Small intestine (tissue), 7 donors: ENCODE data around the gene MPDZ. TPM values are rescaled to one million over a fixed set of nuclear protein-coding genes. Genes with fewer than 3 reads are reported as not detected.
"Not testable (repeated sequence)": the region's sequence is repeated elsewhere in the genome, so short reads cannot be mapped to it uniquely, and the experiment has no call there.

Experiments used
- DNase-seq, 2 donors: peaks; one replicate each; pipeline versions ENCODE4 v3.0.0 to v3.0.0-alpha.2; 2013
- FAIRE-seq: peaks from 2 replicates; lab custom pipeline; 2012; peaks lifted over from hg19 to GRCh38; lab: Jason Lieb, UNC
- H3K27ac ChIP-seq, 3 donors: one replicate each; pipeline ENCODE4 v1.5.1; 2013; ENCODE audit warnings: low read length in 2 of 3, mild to moderate bottlenecking in 2 of 3, control low read depth in 1 of 3, inconsistent platforms in 1 of 3, low read depth in 1 of 3, moderate library complexity in 1 of 3
- H3K27me3 ChIP-seq, 3 donors: one replicate each; pipeline ENCODE4 v1.6.1; 2013; ENCODE audit warnings: low read length in 3 of 3, inconsistent platforms in 1 of 3; ENCODE audit not compliant: control insufficient read depth in 3 of 3, insufficient read depth in 3 of 3
- H3K36me3 ChIP-seq, 3 donors: one replicate each; pipeline ENCODE4 v1.6.1; 2013; ENCODE audit warnings: low read length in 3 of 3, inconsistent platforms in 1 of 3, low read depth in 1 of 3, mild to moderate bottlenecking in 1 of 3, moderate library complexity in 1 of 3; ENCODE audit not compliant: control insufficient read depth in 3 of 3, insufficient read depth in 2 of 3
- H3K4me1 ChIP-seq, 3 donors: one replicate each; pipeline ENCODE4 v1.6.1; 2013; ENCODE audit warnings: low read length in 2 of 3, inconsistent platforms in 1 of 3, low read depth in 1 of 3, mild to moderate bottlenecking in 1 of 3, moderate library complexity in 1 of 3; ENCODE audit not compliant: control insufficient read depth in 3 of 3, insufficient read depth in 2 of 3
- H3K4me3 ChIP-seq, 3 donors: one replicate each; pipeline ENCODE4 v1.5.1; 2013; ENCODE audit warnings: low read length in 3 of 3, control low read depth in 1 of 3, inconsistent platforms in 1 of 3, low read depth in 1 of 3, mild to moderate bottlenecking in 1 of 3, moderate library complexity in 1 of 3
- H3K9me3 ChIP-seq, 2 donors: one replicate each; pipeline ENCODE4 v1.6.1; 2013; ENCODE audit warnings: low read depth in 1 of 2, low read length in 1 of 2; ENCODE audit not compliant: control insufficient read depth in 2 of 2, insufficient read depth in 1 of 2
- WGBS, 3 donors: extraction: QIAGEN DNeasy Blood & Tissue Kit; methylation state at CpG; one replicate each; pipeline ENCODE4 v1.1.7; 2013; 5-methylcytosine and 5-hydroxymethylcytosine counted together
- polyA plus RNA-seq, 4 donors: library from polyadenylated mRNA; stranded (reverse) in 3 of 4; unstranded in 1 of 4; fragments of 200-250 nt in 3 of 4; fragments of 120-200 nt in 1 of 4; gene quantifications; one replicate each; pipeline versions ENCODE4 v1.2.1 to v1.2.3, GENCODE V29; 2013
- donor health status: healthy with polysubstance abuse.
- donor health status: control.
- donor health status: control.
- donor health status: Bipolar disorder and iron deficiency.
- donor health status: healthy.

Gene MPDZ
- polyA plus RNA-seq, 4 donors = 0.67 to 27.4 (median 5.9) TPM

GRCh38 chr9:13252852-13253251 lies 26.6 kb downstream of the MPDZ start:
- no peaks in the 10 kb centered on the region for H3K27me3 ChIP-seq
- H3K36me3 ChIP-seq = no peaks in the 10 kb centered on the region
- no peak overlapping the region for H3K4me3 ChIP-seq
- no peak for FAIRE-seq
- no peaks in the 10 kb centered on the region for H3K4me1 ChIP-seq
- no peak overlapping the region for H3K27ac ChIP-seq
- DNase-seq = no peak
- WGBS, 3 donors = 47 to 56% (median 52%) methylated on average over 4 of the region's 4 CpGs
- no peaks in the 10 kb centered on the region for H3K9me3 ChIP-seq

DNA sequence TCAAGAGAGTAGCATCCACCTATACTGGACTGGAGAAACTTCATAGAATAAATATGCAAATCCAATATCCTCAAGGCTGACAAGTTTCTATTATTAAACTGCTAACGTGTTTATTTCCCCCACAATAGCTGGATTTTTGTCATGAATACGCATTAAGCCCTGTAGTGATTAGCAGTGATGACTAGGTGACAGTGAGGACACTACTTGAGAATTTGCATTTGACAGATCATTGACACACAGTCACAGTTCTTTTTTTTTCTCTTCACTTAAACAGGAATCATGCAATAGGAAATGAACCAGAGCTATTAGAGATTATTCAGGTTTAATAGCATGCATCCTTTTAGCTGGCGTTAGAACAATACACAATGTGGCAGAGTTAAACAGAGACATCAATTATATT lies 35.3 kb downstream of the MPDZ start:
- Histone ChIP-seq H3K4me1 (no peaks in the 10 kb centered on the region), H3K27me3 (no peaks in the 10 kb centered on the region), H3K9me3 (no peaks in the 10 kb centered on the region), H3K27ac (no peak overlapping the region), H3K4me3 (no peak overlapping the region), H3K36me3 (no peaks in the 10 kb centered on the region)
- DNase-seq (no peak), FAIRE-seq (no peak)
- 73 to 83% (median 79%) methylated on average over 3 of the region's 3 CpGs for WGBS, 3 donors

DNA sequence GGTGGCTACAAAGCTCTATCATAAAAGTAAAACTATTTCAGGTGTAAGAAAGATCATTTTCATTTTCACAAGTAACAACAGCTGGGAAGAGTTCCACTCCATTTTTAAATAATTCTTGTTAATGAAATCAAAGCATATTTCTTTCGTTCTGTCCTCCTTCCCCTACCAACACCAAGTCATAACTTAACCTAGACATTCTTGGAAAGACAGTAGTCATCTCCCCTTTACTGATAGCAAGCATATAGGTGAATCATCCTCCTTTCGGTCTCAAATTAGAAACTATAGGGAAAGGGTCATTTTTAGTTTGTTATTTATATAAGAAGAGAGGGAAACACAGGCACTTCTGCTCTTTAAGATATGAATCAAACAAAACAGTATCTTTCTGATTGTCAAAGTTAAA lies 38.2 kb downstream of the MPDZ start:
- Histone ChIP-seq H3K27ac (no peak overlapping the region), H3K27me3 (no peaks in the 10 kb centered on the region), H3K9me3 (no peaks in the 10 kb centered on the region), H3K4me1 (no peaks in the 10 kb centered on the region), H3K36me3 (peaks cover 0 to 3% (median 0%) of the 10 kb centered on the region in 3 donors), H3K4me3 (no peak overlapping the region)
- no peak for DNase-seq
- FAIRE-seq = no peak
- WGBS, 3 donors = 81 to 90% (median 82%) methylated on average over 2 of the region's 2 CpGs

DNA sequence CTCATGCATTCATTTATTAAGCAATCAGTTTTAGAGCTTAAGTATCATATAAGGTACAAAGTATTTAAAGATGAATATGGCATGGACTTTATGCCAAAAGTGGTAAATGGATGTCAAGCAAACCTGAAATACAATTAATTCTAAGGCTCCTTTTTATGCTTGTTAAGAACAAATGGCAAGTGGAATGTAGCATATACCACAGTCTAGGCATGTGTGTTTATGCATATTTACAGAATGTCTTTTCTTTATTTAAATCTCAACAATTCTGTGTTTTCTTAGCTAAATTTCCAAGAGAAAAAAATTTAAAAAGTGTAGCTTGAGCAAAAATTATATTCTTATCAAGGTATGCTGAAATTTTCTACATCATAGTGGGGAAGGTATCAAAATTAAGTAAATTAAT lies 39.8 kb downstream of the MPDZ start:
- DNase-seq (no peak), FAIRE-seq (no peak)
- Histone ChIP-seq H3K27ac (no peak overlapping the region), H3K4me1 (no peaks in the 10 kb centered on the region), H3K36me3 (peaks cover 0 to 3% (median 0%) of the 10 kb centered on the region in 3 donors), H3K9me3 (no peaks in the 10 kb centered on the region), H3K27me3 (no peaks in the 10 kb centered on the region), H3K4me3 (no peak overlapping the region)

GRCh38 chr9:13239208-13239607 lies 40.3 kb downstream of the MPDZ start:
- H3K4me1 ChIP-seq = no peaks in the 10 kb centered on the region
- H3K4me3 ChIP-seq = no peak overlapping the region
- no peak for DNase-seq
- H3K27me3 ChIP-seq = no peaks in the 10 kb centered on the region
- no peak overlapping the region for H3K27ac ChIP-seq
- H3K36me3 ChIP-seq = peaks cover 0 to 3% (median 0%) of the 10 kb centered on the region in 3 donors
- no peaks in the 10 kb centered on the region for H3K9me3 ChIP-seq
- FAIRE-seq = no peak
- 64 to 72% (median 64%) methylated on average over 1 of the region's 1 CpG for WGBS, 3 donors

- Histone ChIP-seq H3K27ac (no peak overlapping the region), H3K9me3 (no peaks in the 10 kb centered on the region), H3K36me3 (peaks cover 0 to 3% (median 0%) of the 10 kb centered on the region in 3 donors), H3K27me3 (no peaks in the 10 kb centered on the region), H3K4me1 (no peaks in the 10 kb centered on the region), H3K4me3 (no peak overlapping the region)
- 74 to 88% (median 83%) methylated on average over 1 of the region's 1 CpG for WGBS, 3 donors
- FAIRE-seq (no peak), DNase-seq (no peak)
Observed at GRCh38 chr9:13234932-13235331, 44.6 kb downstream of the MPDZ start.

DNA sequence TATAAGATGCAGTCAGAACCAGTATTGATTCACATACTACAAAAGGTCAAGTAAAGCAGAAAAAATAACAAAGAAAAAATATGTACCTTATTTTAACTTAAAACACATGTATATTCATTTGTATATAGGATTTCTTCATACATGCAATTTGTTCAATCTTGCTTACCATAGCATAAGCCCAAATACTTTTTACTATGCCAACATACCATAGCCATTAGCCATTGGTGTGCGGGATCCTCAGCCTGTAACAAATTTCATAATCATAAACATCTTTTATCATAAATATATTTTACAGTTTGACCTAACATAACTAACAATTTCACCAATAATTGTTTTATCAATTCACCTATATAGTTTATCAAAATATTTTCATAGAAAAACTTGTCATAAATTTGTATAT lies 51.1 kb downstream of the MPDZ start:
- Histone ChIP-seq H3K36me3 (peaks cover 0 to under 1% (median 0%) of the 10 kb centered on the region in 3 donors), H3K4me1 (no peaks in the 10 kb centered on the region), H3K27ac (no peak overlapping the region), H3K4me3 (no peak overlapping the region), H3K27me3 (no peaks in the 10 kb centered on the region), H3K9me3 (no peaks in the 10 kb centered on the region)
- FAIRE-seq = no peak
- 86 to 93% (median 86%) methylated on average over 1 of the region's 1 CpG for WGBS, 3 donors
- no peak for DNase-seq

DNA sequence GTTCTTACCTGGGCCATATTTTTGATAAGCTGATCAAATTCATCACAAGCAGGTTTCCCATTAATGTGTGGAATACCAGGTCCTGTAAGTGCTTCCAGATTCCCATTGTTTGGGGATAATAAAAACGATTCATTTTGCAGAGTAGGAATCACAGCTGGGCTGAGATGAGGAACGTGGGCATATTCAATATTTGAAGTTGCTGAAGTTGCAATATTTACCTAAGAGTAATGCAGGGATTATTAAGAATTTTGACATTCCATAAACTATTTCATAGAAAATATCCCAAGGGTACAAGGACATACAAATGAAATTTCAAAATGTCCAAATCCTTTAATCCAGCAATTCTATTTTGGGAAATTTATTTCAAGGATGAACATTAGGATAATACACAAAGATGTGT lies 55.1 kb downstream of the MPDZ start:
- no peak for DNase-seq

GRCh38 chr9:13222733-13223132 lies 56.8 kb downstream of the MPDZ start:
- DNase-seq, H3K27me3 ChIP-seq, H3K9me3 ChIP-seq, H3K27ac ChIP-seq, H3K4me3 ChIP-seq, H3K4me1 ChIP-seq, H3K36me3 ChIP-seq: not testable (repeated sequence)
- FAIRE-seq = peak; percentile 84

More for the DNA sequence above, 55.1 kb downstream of the MPDZ start:
- Histone ChIP-seq H3K9me3 (no peaks in the 10 kb centered on the region), H3K4me1 (no peaks in the 10 kb centered on the region), H3K4me3 (no peak overlapping the region), H3K27me3 (no peaks in the 10 kb centered on the region), H3K27ac (no peak overlapping the region), H3K36me3 (peaks cover 0 to 2% (median 0%) of the 10 kb centered on the region in 3 donors)
- no peak for FAIRE-seq
- WGBS, 3 donors = 52 to 63% (median 53%) methylated on average over 2 of the region's 2 CpGs
